Measurements from ENCODE around the gene GRK1. TPM values are rescaled to one million over a fixed set of nuclear protein-coding genes. Genes with fewer than 3 reads are reported as not detected.

GRK1 gene
- total RNA-seq, 1 donor from 2014 or later = 0.07 TPM

- Mint-ChIP-seq H3K9me3 (ENCODE audit: low read depth) (no peaks in the 10 kb centered on the region), H3K27ac (ENCODE audit: unreplicated experiment) (no peak overlapping the region), H3K4me1 (ENCODE audit: low read depth) (peaks cover 13% of the 10 kb centered on the region), H3K36me3 (ENCODE audit: low read depth) (peaks cover 42% of the 10 kb centered on the region), H3K27me3 (ENCODE audit: low read depth) (no peaks in the 10 kb centered on the region), H3K4me3 (ENCODE audit: unreplicated experiment) (no peak overlapping the region)
- TF ChIP-seq, protein P1, sequence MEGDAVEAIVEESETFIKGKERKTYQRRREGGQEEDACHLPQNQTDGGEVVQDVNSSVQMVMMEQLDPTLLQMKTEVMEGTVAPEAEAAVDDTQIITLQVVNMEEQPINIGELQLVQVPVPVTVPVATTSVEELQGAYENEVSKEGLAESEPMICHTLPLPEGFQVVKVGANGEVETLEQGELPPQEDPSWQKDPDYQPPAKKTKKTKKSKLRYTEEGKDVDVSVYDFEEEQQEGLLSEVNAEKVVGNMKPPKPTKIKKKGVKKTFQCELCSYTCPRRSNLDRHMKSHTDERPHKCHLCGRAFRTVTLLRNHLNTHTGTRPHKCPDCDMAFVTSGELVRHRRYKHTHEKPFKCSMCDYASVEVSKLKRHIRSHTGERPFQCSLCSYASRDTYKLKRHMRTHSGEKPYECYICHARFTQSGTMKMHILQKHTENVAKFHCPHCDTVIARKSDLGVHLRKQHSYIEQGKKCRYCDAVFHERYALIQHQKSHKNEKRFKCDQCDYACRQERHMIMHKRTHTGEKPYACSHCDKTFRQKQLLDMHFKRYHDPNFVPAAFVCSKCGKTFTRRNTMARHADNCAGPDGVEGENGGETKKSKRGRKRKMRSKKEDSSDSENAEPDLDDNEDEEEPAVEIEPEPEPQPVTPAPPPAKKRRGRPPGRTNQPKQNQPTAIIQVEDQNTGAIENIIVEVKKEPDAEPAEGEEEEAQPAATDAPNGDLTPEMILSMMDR (IDR thresholded peaks at IDR 0.05) = no peak
- peak; percentile 80 for DNase-seq (ENCODE audit: low spot score)
These were observed 36.2 kb upstream of the GRK1 start for GRCh38 chr13:113630804-113631203.

GRCh38 chr13:113631341-113632095, 35.5 kb upstream of the GRK1 start:
- no peak overlapping the region for H3K4me3 Mint-ChIP-seq (ENCODE audit: unreplicated experiment)
- H3K27ac Mint-ChIP-seq (ENCODE audit: unreplicated experiment) = no peak overlapping the region
- TF ChIP-seq, protein P1 (IDR thresholded peaks at IDR 0.05) = no peak
- peak; percentile 81 for DNase-seq (ENCODE audit: low spot score)
- peaks cover 6% of the 10 kb centered on the region for H3K4me1 Mint-ChIP-seq (ENCODE audit: low read depth)
- H3K27me3 Mint-ChIP-seq (ENCODE audit: low read depth) = no peaks in the 10 kb centered on the region
- peaks cover 45% of the 10 kb centered on the region for H3K36me3 Mint-ChIP-seq (ENCODE audit: low read depth)
- no peaks in the 10 kb centered on the region for H3K9me3 Mint-ChIP-seq (ENCODE audit: low read depth)

DNA sequence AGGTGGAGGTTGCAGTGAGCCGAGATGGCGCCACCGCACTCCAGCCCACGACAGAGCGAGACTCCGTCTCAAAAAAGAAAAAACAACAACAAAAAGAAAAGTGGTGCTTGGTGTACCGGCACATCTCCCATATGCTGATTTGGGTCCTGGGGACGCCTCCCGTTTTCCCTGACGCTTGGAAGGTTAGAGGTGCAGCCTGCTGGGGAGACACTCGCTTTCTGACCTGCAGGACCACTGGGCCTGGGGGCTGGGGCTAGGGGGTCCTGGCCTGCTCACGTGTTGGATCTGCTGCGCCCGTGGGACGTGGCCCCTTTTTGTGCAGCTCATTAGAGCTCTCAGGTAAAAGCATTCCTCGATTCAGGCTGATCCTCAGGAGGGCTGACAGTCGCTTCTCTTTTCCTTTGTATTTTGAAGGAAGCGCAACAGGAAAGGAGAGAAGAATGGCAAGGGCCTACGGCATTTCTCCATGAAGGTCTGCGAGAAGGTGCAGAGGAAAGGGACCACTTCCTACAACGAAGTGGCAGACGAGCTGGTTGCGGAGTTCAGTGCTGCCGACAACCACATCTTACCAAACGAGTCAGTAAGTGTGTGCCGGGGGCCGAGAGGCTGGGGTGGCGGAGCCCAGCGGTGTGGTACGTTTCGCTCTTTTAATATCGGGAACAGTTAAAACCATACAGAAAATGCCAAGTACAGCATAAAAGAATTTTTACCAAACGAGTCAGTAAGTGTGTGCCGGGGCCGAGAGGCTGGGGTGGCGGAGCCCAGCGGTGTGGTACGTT, 34.1 kb upstream of the GRK1 start:
- H3K36me3 Mint-ChIP-seq (ENCODE audit: low read depth) = peaks cover 53% of the 10 kb centered on the region
- H3K9me3 Mint-ChIP-seq (ENCODE audit: low read depth) = no peaks in the 10 kb centered on the region
- no peaks in the 10 kb centered on the region for H3K27me3 Mint-ChIP-seq (ENCODE audit: low read depth)
- TF ChIP-seq, protein P1 (IDR thresholded peaks at IDR 0.05) = no peak
- no peak overlapping the region for H3K27ac Mint-ChIP-seq (ENCODE audit: unreplicated experiment)
- H3K4me3 Mint-ChIP-seq (ENCODE audit: unreplicated experiment) = no peak overlapping the region
- H3K4me1 Mint-ChIP-seq (ENCODE audit: low read depth) = no peaks in the 10 kb centered on the region
- peak; percentile 72 for DNase-seq (ENCODE audit: low spot score)

DNA sequence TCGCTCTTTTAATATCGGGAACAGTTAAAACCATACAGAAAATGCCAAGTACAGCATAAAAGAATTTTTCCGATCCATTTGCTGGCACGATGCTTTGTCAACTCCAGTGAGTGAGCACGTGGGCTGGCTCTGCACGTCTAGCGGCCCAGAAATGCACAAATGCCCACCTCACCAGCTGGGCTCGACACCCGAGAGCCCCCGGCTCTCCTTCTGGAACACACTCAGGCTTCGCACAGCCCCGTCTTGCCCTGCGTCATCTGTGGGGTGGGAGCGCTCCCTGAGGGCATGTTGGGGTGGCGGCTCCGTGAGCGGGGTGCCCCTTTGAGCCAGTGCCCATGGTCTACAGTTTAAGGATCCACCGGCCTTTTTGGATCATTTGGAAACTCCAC, 33.5 kb upstream of the GRK1 start:
- H3K27me3 Mint-ChIP-seq (ENCODE audit: low read depth) = no peaks in the 10 kb centered on the region
- no peaks in the 10 kb centered on the region for H3K9me3 Mint-ChIP-seq (ENCODE audit: low read depth)
- no peak overlapping the region for H3K27ac Mint-ChIP-seq (ENCODE audit: unreplicated experiment)
- no peak overlapping the region for H3K4me3 Mint-ChIP-seq (ENCODE audit: unreplicated experiment)
- TF ChIP-seq, protein P1 (IDR thresholded peaks at IDR 0.05) = no peak
- H3K36me3 Mint-ChIP-seq (ENCODE audit: low read depth) = peaks cover 53% of the 10 kb centered on the region
- no peaks in the 10 kb centered on the region for H3K4me1 Mint-ChIP-seq (ENCODE audit: low read depth)
- peak; percentile 69 for DNase-seq (ENCODE audit: low spot score)

DNA sequence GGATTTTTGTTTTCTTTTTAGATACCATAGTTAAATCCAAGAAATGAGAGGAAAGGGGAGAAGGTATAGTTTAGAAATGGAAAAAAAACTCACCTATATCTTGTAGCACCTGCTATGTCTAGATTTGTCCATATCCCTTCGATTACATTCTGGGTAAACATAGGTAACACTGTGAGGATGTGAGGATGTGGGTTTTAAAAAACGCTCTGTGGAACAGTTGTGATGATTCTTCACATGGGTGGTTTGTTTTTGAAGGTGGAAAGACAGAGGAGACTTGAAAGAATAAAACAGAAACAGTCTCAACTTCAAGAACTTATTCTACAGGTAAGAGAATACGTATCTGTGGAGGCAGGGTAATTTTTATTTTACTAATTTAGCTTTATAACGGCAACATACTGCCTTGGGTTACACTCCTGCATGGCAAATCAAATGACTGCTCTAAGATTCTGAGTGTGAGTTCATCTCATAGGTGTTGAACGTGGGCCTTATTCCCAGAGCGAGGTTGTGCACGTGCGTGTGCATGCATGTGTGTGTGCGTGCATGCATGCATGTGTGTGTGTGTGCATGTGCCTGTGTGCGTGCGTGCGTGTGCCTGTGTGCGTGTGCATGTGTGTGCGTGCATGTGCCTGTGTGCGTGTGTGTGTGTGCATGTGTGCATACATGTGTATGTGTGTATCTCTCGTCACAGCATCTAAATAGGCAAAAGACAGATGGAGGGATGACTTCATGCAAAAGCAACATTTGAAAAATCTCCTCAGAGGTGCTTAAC, 32.6 kb upstream of the GRK1 start:
- H3K36me3 Mint-ChIP-seq (ENCODE audit: low read depth) = peaks cover 55% of the 10 kb centered on the region
- H3K9me3 Mint-ChIP-seq (ENCODE audit: low read depth) = no peaks in the 10 kb centered on the region
- H3K4me1 Mint-ChIP-seq (ENCODE audit: low read depth) = no peaks in the 10 kb centered on the region
- H3K27ac Mint-ChIP-seq (ENCODE audit: unreplicated experiment) = no peak overlapping the region
- TF ChIP-seq, protein P1 (IDR thresholded peaks at IDR 0.05) = no peak
- no peaks in the 10 kb centered on the region for H3K27me3 Mint-ChIP-seq (ENCODE audit: low read depth)
- H3K4me3 Mint-ChIP-seq (ENCODE audit: unreplicated experiment) = no peak overlapping the region
- DNase-seq (ENCODE audit: low spot score) = peak; percentile 26
